HG03280 (cell line): ENCODE data around the gene C1GALT1.
A peak's percentile ranks its signal among the peaks of the same experiment; 100 is the strongest.
"Not testable (repeated sequence)": the region's sequence is repeated elsewhere in the genome, so short reads cannot be mapped to it uniquely, and the experiment has no call there.

Experiments used
- ATAC-seq: cut with Tn5 transposase; IDR thresholded peaks from one replicate; pipeline ENCODE4 v1.9.1; 2021; ENCODE audit warnings: mild to moderate bottlenecking, moderate library complexity; ENCODE audit not compliant: unreplicated experiment

C1GALT1 gene

GRCh38 chr7:7166318-7166717 is 16.0 kb upstream of the C1GALT1 start:
- ATAC-seq, result no peak

GRCh38 chr7:7169296-7169695 is 13.0 kb upstream of the C1GALT1 start:
- ATAC-seq, result no peak

- no peak for ATAC-seq
These were observed 8.2 kb upstream of the C1GALT1 start for GRCh38 chr7:7173956-7174632.

- ATAC-seq, result no peak
These were observed 7.2 kb upstream of the C1GALT1 start for GRCh38 chr7:7175075-7175695.

GRCh38 chr7:7176406-7177043 is 5.8 kb upstream of the C1GALT1 start:
- ATAC-seq, result no peak

GRCh38 chr7:7177044-7177517 is 5.3 kb upstream of the C1GALT1 start:
- no peak for ATAC-seq

- no peak for ATAC-seq
These were observed 4.3 kb upstream of the C1GALT1 start for GRCh38 chr7:7178081-7178480.

GRCh38 chr7:7178906-7179305 is 3.4 kb upstream of the C1GALT1 start:
- ATAC-seq, result no peak

GRCh38 chr7:7180725-7181449 is 1.5 kb upstream of the C1GALT1 start:
- ATAC-seq, result no peak

- ATAC-seq, result peak; percentile 32
These were observed 707 bp upstream of the C1GALT1 start for GRCh38 chr7:7181519-7182155.

GRCh38 chr7:7183061-7183837 is 905 bp downstream of the C1GALT1 start:
- ATAC-seq, result peak; percentile 28

- no peak for ATAC-seq
These were observed 1.6 kb downstream of the C1GALT1 start for GRCh38 chr7:7183838-7184463.

- ATAC-seq, result no peak
These were observed 3.1 kb downstream of the C1GALT1 start for GRCh38 chr7:7185371-7185989.

GRCh38 chr7:7188091-7188490 is 5.7 kb downstream of the C1GALT1 start:
- no peak for ATAC-seq

GRCh38 chr7:7188742-7189141 is 6.4 kb downstream of the C1GALT1 start:
- ATAC-seq, result no peak

GRCh38 chr7:7190142-7190541 is 7.8 kb downstream of the C1GALT1 start:
- no peak for ATAC-seq

GRCh38 chr7:7191137-7191536 is 8.8 kb downstream of the C1GALT1 start:
- ATAC-seq, result no peak

GRCh38 chr7:7192798-7193788 is 10.7 kb downstream of the C1GALT1 start:
- ATAC-seq, result not testable (repeated sequence)
